GM21723 (cell line): ENCODE results near the gene TMEM178A.
A peak's percentile ranks its signal among the peaks of the same experiment; 100 is the strongest.

Source experiments
- ATAC-seq: cut with Tn5 transposase; IDR thresholded peaks from one replicate; pipeline ENCODE4 v1.9.1; 2021; ENCODE audit warnings: mild to moderate bottlenecking, moderate library complexity; ENCODE audit not compliant: unreplicated experiment

The TMEM178A gene

DNA sequence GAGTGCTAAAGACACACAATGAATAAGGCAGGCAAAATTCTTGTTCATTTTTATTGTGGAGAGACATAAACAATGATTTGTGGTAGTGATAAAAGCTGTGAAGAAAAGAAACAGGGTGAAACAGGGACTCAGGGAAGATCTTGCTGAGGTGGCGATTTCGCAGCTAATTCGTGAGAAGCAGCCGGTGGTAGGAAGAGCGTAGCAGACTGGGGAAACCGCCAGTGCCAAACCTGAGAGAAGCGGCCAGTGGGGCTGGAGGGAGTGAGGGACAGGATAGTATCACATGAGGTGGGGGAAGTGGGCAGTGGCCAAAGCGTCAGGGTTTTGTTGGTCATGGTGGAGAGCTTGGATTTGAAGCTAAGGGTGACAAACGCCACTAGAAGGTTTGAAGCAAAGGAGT is 42.3 kb downstream of the TMEM178A start:
- no peak for ATAC-seq

DNA sequence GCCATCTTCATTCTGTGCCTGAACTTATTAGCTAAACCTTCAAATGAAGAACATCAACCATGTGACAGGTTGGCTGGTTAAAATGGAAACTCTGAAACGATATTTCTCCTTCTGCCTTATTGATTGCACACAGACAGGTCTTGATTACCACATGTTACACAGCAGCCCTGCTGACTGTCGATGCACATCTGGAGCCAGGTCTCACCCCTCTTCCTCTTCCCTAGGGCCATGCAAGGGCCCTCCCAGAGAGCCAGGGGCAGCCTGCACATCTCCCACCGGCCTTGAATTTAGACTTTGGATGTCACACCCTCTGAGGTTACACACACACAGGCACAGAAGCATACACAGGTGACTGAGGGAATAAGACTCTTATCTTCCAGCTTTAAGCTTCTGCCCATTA is 45.1 kb downstream of the TMEM178A start:
- no peak for ATAC-seq

DNA sequence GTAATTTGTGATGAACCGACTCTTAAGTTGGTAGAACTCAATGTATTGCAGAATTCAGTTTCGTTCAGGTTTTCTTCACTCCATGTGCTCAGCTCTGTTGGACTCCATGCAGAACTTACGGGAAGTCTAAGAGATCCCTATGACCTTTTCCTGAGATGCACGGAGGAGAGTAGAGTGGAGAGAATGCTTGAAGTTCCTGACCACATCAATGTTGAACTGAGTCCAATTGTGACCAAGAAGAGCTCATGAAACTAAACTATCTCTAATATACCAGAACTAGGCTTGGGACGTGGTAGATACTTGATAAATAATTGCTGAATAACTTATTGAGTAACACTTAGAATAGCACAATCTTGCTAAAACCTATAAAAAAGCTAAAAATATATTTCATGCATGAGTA is 47.2 kb downstream of the TMEM178A start:
- ATAC-seq: no peak

DNA sequence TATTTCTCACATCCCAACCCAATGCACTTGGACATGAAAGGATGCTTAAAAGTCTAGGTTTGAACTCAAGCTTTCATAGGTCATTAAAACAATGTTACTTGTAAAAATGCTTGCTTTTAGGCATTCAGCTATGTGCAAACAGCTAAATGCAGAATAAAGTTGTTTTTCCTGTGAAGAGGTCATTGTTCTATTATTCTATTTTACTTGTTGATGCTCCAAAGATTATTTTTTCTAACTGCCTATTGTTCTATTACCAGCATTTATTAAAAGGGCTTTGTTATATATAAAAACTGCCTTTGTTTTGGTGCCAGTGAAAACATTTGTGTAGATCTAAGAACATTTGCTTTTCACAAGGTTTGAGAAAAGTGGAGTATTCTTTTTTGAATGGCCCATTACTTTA is 49.4 kb downstream of the TMEM178A start:
- no peak for ATAC-seq

DNA sequence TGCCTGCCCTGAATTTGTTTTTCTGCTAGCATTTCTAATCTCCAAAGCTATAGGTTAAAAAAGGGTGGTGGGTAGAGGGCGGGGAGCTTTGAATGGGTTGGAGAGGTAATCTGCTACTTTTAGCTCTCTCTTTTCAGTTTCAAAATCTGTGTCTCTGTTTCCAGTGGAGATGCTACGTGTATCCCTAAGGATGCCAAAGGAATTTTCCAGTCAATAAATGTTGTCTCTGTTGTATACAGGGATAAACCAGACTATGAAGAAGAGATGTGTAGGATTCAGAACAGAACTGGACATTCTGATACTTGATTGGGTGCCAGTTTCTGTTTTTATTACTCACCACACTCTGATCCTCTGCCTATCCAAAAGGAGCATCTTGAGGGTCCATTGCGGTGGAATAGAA is 50.1 kb downstream of the TMEM178A start:
- no peak for ATAC-seq

DNA sequence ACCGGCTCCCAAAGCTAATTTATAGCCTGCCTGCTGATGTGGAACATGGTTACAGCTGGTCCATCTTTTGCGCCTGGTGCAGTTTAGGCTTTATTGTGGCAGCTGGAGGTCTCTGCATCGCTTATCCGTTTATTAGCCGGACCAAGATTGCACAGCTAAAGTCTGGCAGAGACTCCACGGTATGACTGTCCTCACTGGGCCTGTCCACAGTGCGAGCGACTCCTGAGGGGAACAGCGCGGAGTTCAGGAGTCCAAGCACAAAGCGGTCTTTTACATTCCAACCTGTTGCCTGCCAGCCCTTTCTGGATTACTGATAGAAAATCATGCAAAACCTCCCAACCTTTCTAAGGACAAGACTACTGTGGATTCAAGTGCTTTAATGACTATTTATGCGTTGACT is 51.4 kb downstream of the TMEM178A start:
- ATAC-seq: no peak

- no peak for ATAC-seq
These were observed 52.8 kb downstream of the TMEM178A start for GRCh38 chr2:39718483-39718882.

- ATAC-seq: no peak
These were observed 53.6 kb downstream of the TMEM178A start for GRCh38 chr2:39719317-39719716.

GRCh38 chr2:39720970-39721369 is 55.3 kb downstream of the TMEM178A start:
- ATAC-seq: no peak

DNA sequence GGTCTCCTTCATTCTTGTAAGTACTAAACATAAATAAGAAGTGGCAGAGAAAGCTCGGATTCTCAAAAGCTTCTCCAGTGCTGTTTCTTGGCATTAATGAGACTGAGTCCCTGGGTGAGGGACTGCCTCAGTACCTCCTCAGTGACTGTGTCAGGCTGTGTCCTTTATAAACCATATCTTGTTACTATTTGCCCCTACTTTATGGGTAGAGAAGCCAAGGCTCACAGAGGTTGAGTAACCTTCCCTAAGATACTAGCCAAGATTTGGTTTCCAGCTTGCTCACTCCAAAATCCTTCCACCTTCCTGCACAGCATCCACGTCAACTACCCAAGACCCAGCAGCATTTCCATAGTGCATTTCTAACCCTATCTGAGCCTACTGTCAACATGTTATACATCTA is 57.8 kb downstream of the TMEM178A start:
- no peak for ATAC-seq

DNA sequence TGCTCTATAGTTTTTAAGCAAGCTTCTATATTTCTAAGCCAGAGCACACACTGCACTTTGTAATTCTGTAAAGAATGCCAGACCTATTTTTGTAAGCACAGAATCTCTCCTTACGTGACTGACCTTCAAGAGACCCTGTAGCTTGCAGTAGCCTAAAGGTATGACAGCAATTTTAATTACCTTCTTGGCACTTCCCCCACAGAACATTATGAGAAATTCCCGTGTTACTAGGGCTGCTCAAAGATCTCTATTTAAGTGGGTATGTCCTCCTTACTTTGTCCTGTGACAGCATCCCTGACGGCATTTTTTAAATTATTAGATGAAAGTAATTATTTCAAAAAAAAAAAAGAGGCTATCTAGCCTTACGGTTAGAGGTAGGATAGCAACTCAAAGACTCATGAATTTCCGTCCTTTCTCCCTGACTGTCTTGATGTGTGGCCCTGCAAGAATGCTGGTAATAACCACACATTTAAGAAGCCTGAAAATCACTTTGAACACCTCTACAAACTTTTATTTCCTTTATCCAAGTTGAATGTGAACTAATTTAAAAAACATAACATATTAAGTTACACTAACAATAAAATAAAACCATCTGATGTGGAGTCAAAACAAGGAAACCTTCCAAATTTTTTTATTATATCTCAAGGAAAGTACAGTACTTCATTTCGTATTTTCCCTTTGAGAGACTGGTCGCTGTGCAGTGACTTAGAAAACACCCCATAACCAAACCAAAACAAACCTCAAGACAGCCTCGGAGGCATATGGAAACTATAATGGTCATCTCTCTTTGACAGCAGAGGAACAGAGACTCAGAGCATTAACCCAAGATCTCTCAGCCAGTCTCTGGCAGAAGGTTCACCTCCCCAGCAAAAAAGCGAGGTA is 58.5 kb downstream of the TMEM178A start:
- no peak for ATAC-seq

DNA sequence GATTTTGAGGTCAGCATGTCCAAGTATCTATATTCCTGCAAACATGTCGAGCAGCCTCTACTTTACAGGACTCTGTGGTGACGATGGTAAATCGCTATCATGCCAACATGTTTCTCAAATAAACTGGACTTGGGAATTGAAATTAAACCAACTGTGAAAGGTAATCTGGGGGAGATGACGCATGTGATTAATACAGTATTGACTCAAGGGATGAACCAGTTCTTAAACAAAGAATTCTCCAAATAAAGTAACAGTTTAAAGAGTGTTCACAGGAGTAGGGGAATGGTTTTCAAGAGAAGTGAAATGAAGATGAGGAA is 59.1 kb downstream of the TMEM178A start:
- ATAC-seq: no peak

GRCh38 chr2:39725401-39725800 is 59.7 kb downstream of the TMEM178A start:
- no peak for ATAC-seq

DNA sequence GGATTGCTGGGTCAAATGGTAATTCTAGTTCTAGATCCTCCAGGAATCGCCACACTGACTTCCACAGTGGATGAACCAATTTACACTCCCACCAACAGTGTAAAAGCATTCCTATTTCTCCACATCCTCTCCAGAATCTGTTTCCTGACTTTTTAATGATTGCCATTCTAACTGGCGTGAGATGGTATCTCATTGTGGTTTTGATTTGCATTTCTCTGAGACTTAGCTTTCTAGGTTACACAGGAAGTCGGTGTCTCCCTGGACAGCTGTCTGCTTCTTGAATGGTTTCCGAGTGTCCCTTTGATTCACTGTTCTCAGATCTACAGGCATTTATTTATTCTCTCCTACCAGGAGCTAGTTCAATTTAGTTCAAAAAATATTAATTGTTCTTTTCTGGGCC is 62.4 kb downstream of the TMEM178A start:
- peak; percentile 35 for ATAC-seq

DNA sequence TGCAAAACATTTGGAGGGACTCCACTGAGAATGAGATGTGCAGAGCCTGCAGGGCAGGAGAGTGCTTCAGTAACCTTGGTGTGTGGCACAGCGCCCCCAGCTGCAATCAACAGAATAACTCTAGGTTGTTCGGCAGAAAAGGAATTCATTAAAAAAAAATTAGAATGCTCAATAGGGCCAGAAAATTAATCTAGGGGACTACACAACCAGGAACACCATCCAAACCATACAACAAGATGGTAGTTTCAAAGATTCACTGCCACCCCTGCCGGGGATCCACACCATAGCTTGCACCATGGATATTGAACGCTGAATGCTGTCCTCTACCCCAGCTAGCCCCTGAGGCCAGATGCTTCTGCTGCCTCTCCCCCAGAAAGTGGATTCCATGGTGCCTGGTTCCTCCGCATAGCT is 63.2 kb downstream of the TMEM178A start:
- peak; percentile 62 for ATAC-seq

DNA sequence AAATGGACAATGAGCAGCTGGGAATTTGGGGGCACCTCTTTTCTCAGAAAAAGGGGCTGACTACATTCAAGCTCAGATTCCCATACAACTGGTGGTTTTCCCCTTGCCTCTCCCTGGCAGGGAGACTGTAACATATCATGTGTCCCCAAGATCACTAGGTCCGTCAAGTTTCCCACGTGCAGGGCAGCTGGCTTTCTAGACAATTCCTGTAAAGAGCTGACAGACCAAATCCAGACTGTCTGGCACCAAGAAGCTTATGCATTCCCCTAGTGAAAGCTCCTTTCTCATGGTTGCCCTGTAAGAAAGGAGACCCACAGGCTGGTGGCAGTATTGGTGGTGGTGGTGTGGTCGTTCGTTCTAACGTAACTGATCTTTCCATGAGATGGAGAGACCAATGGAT is 64.6 kb downstream of the TMEM178A start:
- ATAC-seq: no peak

- ATAC-seq: peak; percentile 61
These were observed 65.1 kb downstream of the TMEM178A start for GRCh38 chr2:39730685-39731302.

- ATAC-seq: no peak
These were observed 65.8 kb downstream of the TMEM178A start for GRCh38 chr2:39731546-39731945.

- ATAC-seq: no peak
These were observed 66.8 kb downstream of the TMEM178A start for GRCh38 chr2:39732482-39732881.

DNA sequence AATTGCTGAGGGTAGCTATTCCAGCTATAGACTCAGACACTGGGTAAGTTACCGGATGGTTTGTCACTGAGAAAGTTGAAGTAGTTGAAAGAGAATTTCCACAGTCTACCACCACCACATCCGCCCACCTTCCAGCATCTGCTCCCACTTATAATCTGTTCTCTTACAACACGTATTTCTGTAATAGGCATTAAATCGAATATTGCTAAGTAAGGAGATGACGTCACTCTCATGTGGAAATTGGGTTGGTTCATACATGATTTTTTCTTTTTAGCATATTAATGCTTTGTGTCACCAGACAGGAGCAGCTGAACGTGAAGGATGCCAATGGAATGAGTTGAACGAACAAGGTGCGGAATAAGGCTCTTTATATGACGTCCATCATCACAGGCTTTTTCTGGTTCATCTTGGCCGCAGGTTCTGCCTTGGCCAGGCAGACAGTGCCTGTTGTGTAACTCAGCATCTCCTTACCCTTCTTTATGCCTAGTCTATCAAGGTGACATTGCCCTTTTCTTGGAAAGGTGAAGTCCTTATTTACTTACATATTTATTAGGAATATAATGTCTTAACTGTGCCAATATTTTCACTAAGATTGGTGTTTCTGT is 67.5 kb downstream of the TMEM178A start:
- ATAC-seq: no peak

DNA sequence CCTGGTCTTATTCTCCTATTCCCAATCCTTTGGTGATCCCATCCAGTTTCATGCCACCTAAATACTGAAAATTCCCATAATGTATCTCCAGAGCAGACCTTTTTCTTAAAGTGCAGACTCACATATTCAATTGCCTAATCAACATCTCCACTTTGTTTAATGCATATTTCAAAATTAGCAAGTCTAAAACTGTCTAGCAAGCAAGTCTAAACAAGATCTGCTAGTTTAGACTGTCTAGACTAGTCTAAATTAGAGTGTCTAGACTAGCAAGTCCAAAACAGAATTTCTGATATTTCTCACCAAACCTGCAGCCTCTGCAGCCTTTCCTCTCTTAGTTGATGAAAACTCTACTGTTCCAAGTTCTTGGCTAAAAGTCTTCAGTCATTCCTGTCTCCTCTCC is 68.7 kb downstream of the TMEM178A start:
- no peak for ATAC-seq

- no peak for ATAC-seq
These were observed 69.9 kb downstream of the TMEM178A start for GRCh38 chr2:39735648-39736047.
